T follicular helper cell (primary cell): Measurements from ENCODE around the gene UGT1A5.
"Not testable (repeated sequence)": the region's sequence is repeated elsewhere in the genome, so short reads cannot be mapped to it uniquely, and the experiment has no call there.

Source experiments
- DNase-seq: peaks from one replicate; pipeline ENCODE4 v3.0.0-alpha.2; 2020; ENCODE audit warnings: low read depth

Gene UGT1A5

GRCh38 chr2:233693963-233694362 lies 18.7 kb upstream of the UGT1A5 start:
- no peak for DNase-seq

- DNase-seq, result no peak
Observed at GRCh38 chr2:233698740-233699139, 14.0 kb upstream of the UGT1A5 start.

GRCh38 chr2:233699424-233700027 lies 13.2 kb upstream of the UGT1A5 start:
- DNase-seq, result no peak

- no peak for DNase-seq
Observed at GRCh38 chr2:233700028-233700635, 12.6 kb upstream of the UGT1A5 start.

GRCh38 chr2:233700842-233701241 lies 11.9 kb upstream of the UGT1A5 start:
- not testable (repeated sequence) for DNase-seq

GRCh38 chr2:233702238-233702637 lies 10.5 kb upstream of the UGT1A5 start:
- DNase-seq, result no peak

GRCh38 chr2:233705911-233706506 lies 6.7 kb upstream of the UGT1A5 start:
- DNase-seq, result no peak

GRCh38 chr2:233706720-233707119 lies 6.0 kb upstream of the UGT1A5 start:
- DNase-seq, result no peak

- DNase-seq, result no peak
Observed at GRCh38 chr2:233707940-233708644, 4.6 kb upstream of the UGT1A5 start.

GRCh38 chr2:233708942-233709341 lies 3.8 kb upstream of the UGT1A5 start:
- DNase-seq, result no peak

GRCh38 chr2:233711312-233712008 lies 1.2 kb upstream of the UGT1A5 start:
- DNase-seq, result peak; percentile 41

- DNase-seq, result no peak
Observed at GRCh38 chr2:233713262-233713615, 532 bp downstream of the UGT1A5 start.

GRCh38 chr2:233714121-233714520 lies 1.4 kb downstream of the UGT1A5 start:
- no peak for DNase-seq

GRCh38 chr2:233718552-233718951 lies 5.8 kb downstream of the UGT1A5 start, which contains the start of gene UGT1A4:
Gene UGT1A4, plus strand, starts transcription at chr2:233718736. Its CDS starts 85 bp downstream, at chr2:233718821.
- no peak for DNase-seq

GRCh38 chr2:233728723-233729301 lies 16.1 kb downstream of the UGT1A5 start, which contains the start of gene UGT1A3:
Gene UGT1A3, plus strand, starts transcription at chr2:233729042. Its CDS starts 85 bp downstream, at chr2:233729127.
- no peak for DNase-seq

GRCh38 chr2:233736868-233737653 lies 24.4 kb downstream of the UGT1A5 start:
- DNase-seq, result not testable (repeated sequence)

- no peak for DNase-seq
Observed at GRCh38 chr2:233740870-233741269, 28.2 kb downstream of the UGT1A5 start.

GRCh38 chr2:233743464-233744259 lies 31.0 kb downstream of the UGT1A5 start:
- no peak for DNase-seq

GRCh38 chr2:233745073-233745755 lies 32.5 kb downstream of the UGT1A5 start:
- no peak for DNase-seq
